GM12801 (cell line): Measurements from ENCODE around the gene PITPNM3.

Experiments
- CTCF ChIP-seq: IDR thresholded peaks from one replicate; pipeline ENCODE4 v1.5.1; 2011; ENCODE audit warnings: control low read depth; ENCODE audit not compliant: insufficient read length; ENCODE audit errors: extremely low read depth

PITPNM3 gene

GRCh38 chr17:6583411-6583810 lies 27.1 kb upstream of the PITPNM3 start:
- no peak for TF ChIP-seq CTCF

GRCh38 chr17:6580625-6581024 lies 24.3 kb upstream of the PITPNM3 start:
- TF ChIP-seq CTCF = no peak

- TF ChIP-seq CTCF = no peak
These were observed 22.1 kb upstream of the PITPNM3 start for GRCh38 chr17:6578491-6578890.

GRCh38 chr17:6577686-6578263 lies 21.4 kb upstream of the PITPNM3 start:
- no peak for TF ChIP-seq CTCF

- no peak for TF ChIP-seq CTCF
These were observed 19.9 kb upstream of the PITPNM3 start for GRCh38 chr17:6576038-6576785.

DNA sequence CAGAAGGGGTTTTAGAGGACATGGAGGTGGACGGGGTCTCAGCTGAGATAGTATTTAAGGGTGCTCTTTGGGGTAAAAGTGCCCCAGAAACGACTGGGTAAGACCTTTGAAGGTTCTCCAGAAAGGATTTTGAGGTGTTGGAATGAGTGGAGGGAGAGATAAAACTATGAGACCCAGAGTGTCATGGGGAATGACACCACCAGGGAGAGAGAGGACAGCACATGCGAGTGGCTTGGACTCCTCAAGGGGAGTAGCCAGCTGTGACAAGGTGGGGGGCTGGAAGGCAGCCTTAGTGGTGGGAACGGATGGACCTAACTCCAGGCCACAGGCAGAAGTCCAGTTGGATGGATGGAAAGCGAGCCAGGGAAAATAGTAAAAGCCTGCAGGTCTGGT lies 19.2 kb upstream of the PITPNM3 start:
- TF ChIP-seq CTCF = no peak

DNA sequence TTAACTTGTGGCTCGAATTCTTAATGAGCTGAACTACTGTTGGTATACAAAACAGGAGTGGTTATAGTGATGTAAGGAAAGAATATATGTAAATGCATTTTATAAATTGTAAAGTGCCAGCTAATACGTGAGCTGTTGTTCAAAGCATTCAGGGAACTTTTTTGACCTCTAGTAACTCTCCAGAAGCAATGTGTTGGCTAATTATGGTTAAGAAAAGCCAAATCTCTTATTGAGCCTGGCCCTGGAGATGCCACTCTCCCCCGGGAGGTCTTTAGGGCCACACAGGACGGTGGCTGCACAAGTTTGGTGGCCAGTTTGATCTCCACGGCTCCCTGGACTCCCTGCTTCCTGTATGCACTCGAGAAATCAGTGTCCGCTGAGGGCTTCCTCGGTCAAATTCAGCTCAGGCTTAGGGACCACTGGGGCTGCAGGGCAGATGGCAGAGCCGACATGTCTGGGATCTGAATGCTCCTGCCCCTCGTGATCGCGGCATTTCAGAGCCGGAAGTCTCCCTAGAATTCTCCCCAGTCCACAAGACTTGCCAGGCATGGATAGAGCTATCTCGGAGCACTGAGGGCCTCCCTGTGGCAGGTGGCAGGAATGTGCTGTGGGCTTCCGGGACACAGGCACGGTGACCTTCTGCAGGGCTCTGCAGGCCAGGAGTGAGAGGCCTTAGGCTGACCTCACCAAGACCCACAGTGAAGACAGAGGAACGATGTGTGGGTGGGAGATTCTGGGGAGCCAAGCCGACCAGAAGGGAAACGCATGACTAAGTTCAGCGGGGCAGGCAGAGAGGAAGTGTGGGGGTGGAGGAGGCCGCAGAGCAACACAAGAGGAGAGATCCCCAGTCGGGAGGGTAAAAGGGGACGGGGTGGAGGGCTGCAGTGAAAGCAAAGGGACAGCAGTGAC lies 18.6 kb upstream of the PITPNM3 start:
- TF ChIP-seq CTCF = no peak
